Fibroblast of gingiva (primary cell): ENCODE measurements around the gene SPDYE3.
"Not testable (repeated sequence)": the region's sequence is repeated elsewhere in the genome, so short reads cannot be mapped to it uniquely, and the experiment has no call there.

Experiments
- DNase-seq: peaks from one replicate; pipeline ENCODE4 v3.0.0-alpha.2; 2011; ENCODE audit warnings: low read depth

The SPDYE3 gene

GRCh38 chr7:100352984-100353684 lies 45.6 kb downstream of the SPDYE3 start:
- no peak for DNase-seq

- DNase-seq = no peak
Measured at GRCh38 chr7:100353685-100354330, 46.3 kb downstream of the SPDYE3 start.

GRCh38 chr7:100356416-100357068 lies 49.0 kb downstream of the SPDYE3 start:
- no peak for DNase-seq

- DNase-seq = no peak
Measured at GRCh38 chr7:100357131-100357561, 49.6 kb downstream of the SPDYE3 start.

GRCh38 chr7:100358027-100358856 lies 50.7 kb downstream of the SPDYE3 start, which contains the start of gene PILRB:
PILRB (plus strand) TSS chr7:100358117; CDS start chr7:100358303, 186 bp downstream.
- no peak for DNase-seq

GRCh38 chr7:100358857-100359212 lies 51.3 kb downstream of the SPDYE3 start:
- DNase-seq = no peak

- no peak for DNase-seq
Measured at GRCh38 chr7:100360135-100360854, 52.8 kb downstream of the SPDYE3 start.

- no peak for DNase-seq
Measured at GRCh38 chr7:100363098-100363497, 55.6 kb downstream of the SPDYE3 start.

GRCh38 chr7:100363797-100364196 lies 56.3 kb downstream of the SPDYE3 start:
- not testable (repeated sequence) for DNase-seq

GRCh38 chr7:100364480-100364879 lies 57.0 kb downstream of the SPDYE3 start:
- no peak for DNase-seq

GRCh38 chr7:100365998-100366367 lies 58.5 kb downstream of the SPDYE3 start:
- DNase-seq = not testable (repeated sequence)

GRCh38 chr7:100366411-100367250 lies 59.1 kb downstream of the SPDYE3 start:
- no peak for DNase-seq

- no peak for DNase-seq
Measured at GRCh38 chr7:100367251-100367620, 59.7 kb downstream of the SPDYE3 start.

GRCh38 chr7:100367676-100368613 lies 60.4 kb downstream of the SPDYE3 start:
- DNase-seq = no peak

- DNase-seq = no peak
Measured at GRCh38 chr7:100369105-100369504, 61.6 kb downstream of the SPDYE3 start.

GRCh38 chr7:100370303-100370702 lies 62.8 kb downstream of the SPDYE3 start:
- DNase-seq = no peak

GRCh38 chr7:100370746-100371145 lies 63.2 kb downstream of the SPDYE3 start:
- no peak for DNase-seq

- DNase-seq = no peak
Measured at GRCh38 chr7:100371561-100372171, 64.2 kb downstream of the SPDYE3 start.
